CD8-positive, alpha-beta memory T cell (primary cell): Measurements from ENCODE around the gene SPATA31C1. TPM values are rescaled to one million over a fixed set of nuclear protein-coding genes. Genes with fewer than 3 reads are reported as not detected.
"Not testable (repeated sequence)": the region's sequence is repeated elsewhere in the genome, so short reads cannot be mapped to it uniquely, and the experiment has no call there.

Experiments used
- CTCF ChIA-PET: fragments of 350-600 bp; sonication (Branson Sonifier 250); formaldehyde crosslinking; loops from one replicate; lab custom pipeline; 2021; ENCODE audit warnings: antibody characterized with exemption; lab: Charles Lee
- POLR2A ChIA-PET: fragments of 350-600 bp; sonication (Branson Sonifier 250); formaldehyde crosslinking; loops from one replicate; lab custom pipeline; 2021; ENCODE audit warnings: antibody characterized with exemption; lab: Charles Lee
- DNase-seq, 5 donors: peaks; one replicate each; pipeline versions ENCODE4 v3.0.0 to v3.0.0-alpha.2; 2020 to 2022; ENCODE audit warnings: mixed read lengths in 1 of 5
- H3K27ac ChIP-seq: one replicate; pipeline ENCODE4 v1.7.0; 2013; ENCODE audit warnings: low read depth, mild to moderate bottlenecking, low read length, moderate library complexity
- H3K27me3 ChIP-seq: 2 replicates; pipeline ENCODE4 v1.7.0; 2013; ENCODE audit warnings: low read length, mild to moderate bottlenecking; ENCODE audit not compliant: insufficient read depth, poor library complexity, severe bottlenecking
- H3K36me3 ChIP-seq: 2 replicates; pipeline ENCODE4 v1.7.0; 2013; ENCODE audit warnings: mild to moderate bottlenecking, low read length, moderate library complexity; ENCODE audit not compliant: insufficient read depth
- H3K4me1 ChIP-seq: 2 replicates; pipeline ENCODE4 v1.7.0; 2013; ENCODE audit warnings: mild to moderate bottlenecking, low read length, moderate library complexity; ENCODE audit not compliant: insufficient read depth
- H3K4me3 ChIP-seq: 2 replicates; pipeline ENCODE4 v1.7.0; 2013; ENCODE audit warnings: mild to moderate bottlenecking, low read length
- H3K9me3 ChIP-seq: 2 replicates; pipeline ENCODE4 v1.7.0; 2013; ENCODE audit warnings: mild to moderate bottlenecking, low read length
- H3K27ac Mint-ChIP-seq, 8 donors: one replicate each; pipeline ENCODE4 v1.8.0; 2020 to 2021; ENCODE audit warnings: mixed read lengths in 8 of 8, mild to moderate bottlenecking in 6 of 8, inconsistent platforms in 3 of 8, moderate library complexity in 3 of 8
- H3K27me3 Mint-ChIP-seq, 2 donors: one replicate each; pipeline ENCODE4 v1.8.0; 2020 to 2021; ENCODE audit warnings: mixed read lengths in 2 of 2, mild to moderate bottlenecking in 1 of 2, moderate library complexity in 1 of 2
- H3K36me3 Mint-ChIP-seq, 3 donors: one replicate each; pipeline ENCODE4 v1.8.0; 2020 to 2021; ENCODE audit warnings: mixed read lengths in 3 of 3, inconsistent platforms in 1 of 3, mild to moderate bottlenecking in 1 of 3
- H3K4me1 Mint-ChIP-seq, 3 donors: one replicate each; pipeline ENCODE4 v1.8.0; 2020 to 2021; ENCODE audit warnings: mixed read lengths in 3 of 3, inconsistent platforms in 1 of 3, mild to moderate bottlenecking in 1 of 3
- H3K4me3 Mint-ChIP-seq, 7 donors: one replicate each; pipeline ENCODE4 v1.8.0; 2020 to 2021; ENCODE audit warnings: mixed read lengths in 7 of 7, mild to moderate bottlenecking in 6 of 7, moderate library complexity in 4 of 7, inconsistent platforms in 2 of 7
- H3K9me3 Mint-ChIP-seq, 5 donors: one replicate each; pipeline ENCODE4 v1.8.0; 2020 to 2022; ENCODE audit warnings: mixed read lengths in 5 of 5, mild to moderate bottlenecking in 3 of 5, moderate library complexity in 2 of 5, inconsistent platforms in 1 of 5
- polyA plus RNA-seq: library from polyadenylated mRNA; unstranded; fragments of 300-500 nt; fragmentation: Illumina TruSeq; gene quantifications from one replicate; pipeline ENCODE4 v1.2.3, GENCODE V29; 2021
- total RNA-seq, 2 experiments: library from RNA; stranded (reverse); gene quantifications; one replicate each; pipeline ENCODE4 v1.2.3, GENCODE V29; 2021

Gene SPATA31C1
- total and polyA plus RNA-seq, 3 experiments from 2014 or later = not detected

GRCh38 chr9:87902371-87902770 lies 15.4 kb upstream of the SPATA31C1 start:
- H3K4me1 Mint-ChIP-seq, DNase-seq, H3K4me3 Mint-ChIP-seq, H3K36me3 ChIP-seq, H3K27ac Mint-ChIP-seq, H3K27ac ChIP-seq, CTCF ChIA-PET, H3K36me3 Mint-ChIP-seq, H3K4me1 ChIP-seq, H3K9me3 ChIP-seq, POLR2A ChIA-PET, H3K27me3 ChIP-seq, H3K4me3 ChIP-seq: not testable (repeated sequence)
- peaks cover 9 to 37% of the 10 kb centered on the region in 2 donors for H3K27me3 Mint-ChIP-seq
- peaks cover 13 to 34% (median 21%) of the 10 kb centered on the region in 5 donors for H3K9me3 Mint-ChIP-seq

- no peak overlapping the region for H3K4me3 Mint-ChIP-seq
- no peak overlapping the region for H3K27ac Mint-ChIP-seq
- ChIA-PET CTCF (no interaction called here), POLR2A (no interaction called here)
- peaks cover 0 to 5% of the 10 kb centered on the region in 2 donors for H3K27me3 Mint-ChIP-seq
- DNase-seq = no peak
- no peaks in the 10 kb centered on the region for H3K27me3 ChIP-seq
- no peak overlapping the region for H3K27ac ChIP-seq
- H3K4me3 ChIP-seq = no peak overlapping the region
- no peaks in the 10 kb centered on the region for H3K4me1 ChIP-seq
- no peaks in the 10 kb centered on the region for H3K9me3 ChIP-seq
- peaks cover 0 to 11% (median 7%) of the 10 kb centered on the region in 5 donors for H3K9me3 Mint-ChIP-seq
- no peaks in the 10 kb centered on the region for H3K36me3 Mint-ChIP-seq
- no peaks in the 10 kb centered on the region for H3K4me1 Mint-ChIP-seq
- no peaks in the 10 kb centered on the region for H3K36me3 ChIP-seq
Measured at GRCh38 chr9:87909310-87910041, 8.3 kb upstream of the SPATA31C1 start.

GRCh38 chr9:87910821-87911220 lies 6.9 kb upstream of the SPATA31C1 start:
- H3K27ac ChIP-seq = no peak overlapping the region
- H3K4me1 Mint-ChIP-seq = no peaks in the 10 kb centered on the region
- no peak overlapping the region for H3K27ac Mint-ChIP-seq
- no peak overlapping the region for H3K4me3 ChIP-seq
- no peaks in the 10 kb centered on the region for H3K36me3 Mint-ChIP-seq
- H3K9me3 ChIP-seq = no peaks in the 10 kb centered on the region
- H3K4me3 Mint-ChIP-seq = no peak overlapping the region
- peaks cover 0 to 5% of the 10 kb centered on the region in 2 donors for H3K27me3 Mint-ChIP-seq
- H3K4me1 ChIP-seq = no peaks in the 10 kb centered on the region
- peaks cover 0 to 8% (median 2%) of the 10 kb centered on the region in 5 donors for H3K9me3 Mint-ChIP-seq
- DNase-seq = no peak
- H3K27me3 ChIP-seq = no peaks in the 10 kb centered on the region
- POLR2A ChIA-PET = no interaction called here
- CTCF ChIA-PET = no interaction called here
- H3K36me3 ChIP-seq = no peaks in the 10 kb centered on the region

GRCh38 chr9:87919013-87919412 lies 1.3 kb downstream of the SPATA31C1 start:
- H3K27ac Mint-ChIP-seq, H3K4me3 ChIP-seq, H3K4me1 ChIP-seq, DNase-seq, CTCF ChIA-PET, H3K9me3 Mint-ChIP-seq, H3K27ac ChIP-seq, H3K36me3 Mint-ChIP-seq, H3K9me3 ChIP-seq, H3K4me3 Mint-ChIP-seq, H3K27me3 ChIP-seq, H3K27me3 Mint-ChIP-seq, H3K4me1 Mint-ChIP-seq, POLR2A ChIA-PET, H3K36me3 ChIP-seq: not testable (repeated sequence)

GRCh38 chr9:87921561-87921960 lies 3.8 kb downstream of the SPATA31C1 start:
- H3K27ac ChIP-seq, H3K4me3 ChIP-seq, H3K9me3 ChIP-seq, POLR2A ChIA-PET, H3K36me3 ChIP-seq, DNase-seq, CTCF ChIA-PET, H3K27me3 ChIP-seq, H3K36me3 Mint-ChIP-seq, H3K27me3 Mint-ChIP-seq, H3K4me1 ChIP-seq, H3K27ac Mint-ChIP-seq, H3K4me1 Mint-ChIP-seq, H3K4me3 Mint-ChIP-seq, H3K9me3 Mint-ChIP-seq: not testable (repeated sequence)

GRCh38 chr9:87923012-87923411 lies 5.2 kb downstream of the SPATA31C1 start:
- POLR2A ChIA-PET, H3K36me3 ChIP-seq, H3K9me3 Mint-ChIP-seq, CTCF ChIA-PET, H3K4me1 Mint-ChIP-seq, H3K4me3 Mint-ChIP-seq, H3K4me1 ChIP-seq, DNase-seq, H3K27ac Mint-ChIP-seq, H3K27ac ChIP-seq, H3K4me3 ChIP-seq, H3K9me3 ChIP-seq, H3K27me3 Mint-ChIP-seq, H3K36me3 Mint-ChIP-seq, H3K27me3 ChIP-seq: not testable (repeated sequence)

- H3K27ac Mint-ChIP-seq, H3K4me3 Mint-ChIP-seq, H3K9me3 ChIP-seq, H3K27me3 ChIP-seq, H3K4me1 ChIP-seq, CTCF ChIA-PET, H3K4me3 ChIP-seq, H3K9me3 Mint-ChIP-seq, H3K36me3 ChIP-seq, H3K27me3 Mint-ChIP-seq, POLR2A ChIA-PET, DNase-seq, H3K27ac ChIP-seq, H3K4me1 Mint-ChIP-seq, H3K36me3 Mint-ChIP-seq: not testable (repeated sequence)
Measured at GRCh38 chr9:87924851-87925250, 7.1 kb downstream of the SPATA31C1 start.

- H3K36me3 Mint-ChIP-seq, H3K27ac ChIP-seq, H3K36me3 ChIP-seq, H3K9me3 ChIP-seq, H3K4me1 ChIP-seq, H3K4me3 Mint-ChIP-seq, H3K27ac Mint-ChIP-seq, H3K27me3 ChIP-seq, H3K4me1 Mint-ChIP-seq, H3K4me3 ChIP-seq, POLR2A ChIA-PET, CTCF ChIA-PET, H3K9me3 Mint-ChIP-seq, DNase-seq, H3K27me3 Mint-ChIP-seq: not testable (repeated sequence)
Measured at GRCh38 chr9:87929152-87929551, 11.4 kb downstream of the SPATA31C1 start.

GRCh38 chr9:87934444-87934843 lies 16.7 kb downstream of the SPATA31C1 start:
- H3K27ac Mint-ChIP-seq, H3K27me3 ChIP-seq, H3K36me3 Mint-ChIP-seq, H3K4me3 ChIP-seq, CTCF ChIA-PET, H3K4me3 Mint-ChIP-seq, H3K27ac ChIP-seq, DNase-seq, H3K9me3 ChIP-seq, H3K36me3 ChIP-seq, H3K27me3 Mint-ChIP-seq, POLR2A ChIA-PET, H3K4me1 ChIP-seq, H3K4me1 Mint-ChIP-seq, H3K9me3 Mint-ChIP-seq: not testable (repeated sequence)
